Measurements from ENCODE around the gene NCAN. TPM values are rescaled to one million over a fixed set of nuclear protein-coding genes. Genes with fewer than 3 reads are reported as not detected.

The NCAN gene
- total RNA-seq, 1 experiment from 2014 or later: 0.15 TPM

GRCh38 chr19:19192078-19192882 lies 19.5 kb upstream of the NCAN start, which contains the start of the genes BORCS8 and RFXANK:
TSS of gene BORCS8 (minus strand) at chr19:19192152. CDS start at chr19:19192117, 35 bp downstream.
TSS of gene RFXANK (plus strand) at chr19:19192258. CDS start at chr19:19193947, 1,689 bp downstream.
- no TSS peak for BruUV-seq (replicated peaks)
- no peaks in the 10 kb centered on the region for H3K4me1 ChIP-seq (ENCODE audit: control insufficient read depth, insufficient read depth, low read length)
- peak within 1 kb of the TSS; percentile 74 to 96 for H3K4me3 ChIP-seq (ENCODE audit: low read depth in 2 of 2, low read length in 2 of 2)
- H3K27ac ChIP-seq (ENCODE audit: low read length): peak within 1 kb of the TSS; percentile 94
- H3K36me3 ChIP-seq (ENCODE audit: control insufficient read depth, insufficient read depth, low read length): no peaks in the 10 kb centered on the region; the same call in 1 of the 2 replicates
- TF ChIP-seq SIN3A (IDR thresholded peaks at IDR 0.05; ENCODE audit: borderline replicate concordance, insufficient read depth, low read depth, low read length) (no peak), POLR2AphosphoS5 (IDR thresholded peaks at IDR 0.05; ENCODE audit: low read depth, low read length) (peak; percentile 53; the same call in 1 of the 2 replicates), REST (IDR thresholded peaks at IDR 0.05; ENCODE audit: insufficient read depth in 1 of 2, low read depth in 2 of 2, low read length in 1 of 2) (no peak), TCF7L2 (IDR thresholded peaks at IDR 0.05; ENCODE audit: low read depth, low read length) (peak; percentile 63)
- intact Hi-C loops (cut with micrococcal nuclease; ENCODE audit: unreplicated experiment): no loop called here
- ChIA-PET CTCF (no interaction called here), POLR2A (interaction anchor here (0.6 to 0.7 kb wide), 2 partner anchors 11 to 19 kb away, joined by 7 read pairs; partner anchors contain the start of gene NCAN)
- H3K27me3 ChIP-seq (ENCODE audit: control insufficient read depth, insufficient read depth, low read length): no peaks in the 10 kb centered on the region
- DNase-seq (ENCODE audit: low read depth, low spot score): peak; percentile 92
- in situ Hi-C loops (cut with HindIII; ENCODE audit: low pct_unique_long_range_greater_than_20kb, low sequenced_read_pairs): no loop called here
- H3K9me3 ChIP-seq (ENCODE audit: control insufficient read depth, insufficient read depth, low read depth, low read length): no peaks in the 10 kb centered on the region
- ATAC-seq: peak; percentile 95

- POLR2A ChIA-PET: interaction anchor here (0.6 to 0.7 kb wide), 2 partner anchors 11 to 19 kb away, joined by 7 read pairs; partner anchors contain the start of gene NCAN
- Histone ChIP-seq H3K36me3 (ENCODE audit: control insufficient read depth, insufficient read depth, low read length) (no peaks in the 10 kb centered on the region; the same call in 1 of the 2 replicates), H3K9me3 (ENCODE audit: control insufficient read depth, insufficient read depth, low read depth, low read length) (no peaks in the 10 kb centered on the region), H3K27me3 (ENCODE audit: control insufficient read depth, insufficient read depth, low read length) (no peaks in the 10 kb centered on the region), H3K27ac (ENCODE audit: low read length) (peak overlapping the region; percentile 94), H3K4me1 (ENCODE audit: control insufficient read depth, insufficient read depth, low read length) (no peaks in the 10 kb centered on the region), H3K4me3 (ENCODE audit: low read depth in 2 of 2, low read length in 2 of 2) (peak overlapping the region; percentile 74 to 76)
- TF ChIP-seq, protein P1, sequence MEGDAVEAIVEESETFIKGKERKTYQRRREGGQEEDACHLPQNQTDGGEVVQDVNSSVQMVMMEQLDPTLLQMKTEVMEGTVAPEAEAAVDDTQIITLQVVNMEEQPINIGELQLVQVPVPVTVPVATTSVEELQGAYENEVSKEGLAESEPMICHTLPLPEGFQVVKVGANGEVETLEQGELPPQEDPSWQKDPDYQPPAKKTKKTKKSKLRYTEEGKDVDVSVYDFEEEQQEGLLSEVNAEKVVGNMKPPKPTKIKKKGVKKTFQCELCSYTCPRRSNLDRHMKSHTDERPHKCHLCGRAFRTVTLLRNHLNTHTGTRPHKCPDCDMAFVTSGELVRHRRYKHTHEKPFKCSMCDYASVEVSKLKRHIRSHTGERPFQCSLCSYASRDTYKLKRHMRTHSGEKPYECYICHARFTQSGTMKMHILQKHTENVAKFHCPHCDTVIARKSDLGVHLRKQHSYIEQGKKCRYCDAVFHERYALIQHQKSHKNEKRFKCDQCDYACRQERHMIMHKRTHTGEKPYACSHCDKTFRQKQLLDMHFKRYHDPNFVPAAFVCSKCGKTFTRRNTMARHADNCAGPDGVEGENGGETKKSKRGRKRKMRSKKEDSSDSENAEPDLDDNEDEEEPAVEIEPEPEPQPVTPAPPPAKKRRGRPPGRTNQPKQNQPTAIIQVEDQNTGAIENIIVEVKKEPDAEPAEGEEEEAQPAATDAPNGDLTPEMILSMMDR (IDR thresholded peaks at IDR 0.05): no peak
- TF ChIP-seq POLR2AphosphoS5 (IDR thresholded peaks at IDR 0.05; ENCODE audit: low read depth, low read length) (no peak), REST (IDR thresholded peaks at IDR 0.05; ENCODE audit: insufficient read depth in 1 of 2, low read depth in 2 of 2, low read length in 1 of 2) (no peak), SIN3A (IDR thresholded peaks at IDR 0.05; ENCODE audit: borderline replicate concordance, insufficient read depth, low read depth, low read length) (no peak), TCF7L2 (IDR thresholded peaks at IDR 0.05; ENCODE audit: low read depth, low read length) (no peak)
- TSS peak; percentile 91 for BruUV-seq (replicated peaks)
- CTCF ChIA-PET: no interaction called here
- DNase-seq (ENCODE audit: low read depth, low spot score) (no peak), ATAC-seq (peak; percentile 5; the same call in 1 of the 2 replicates)
- in situ Hi-C loops (cut with HindIII; ENCODE audit: low pct_unique_long_range_greater_than_20kb, low sequenced_read_pairs): no loop called here
- intact Hi-C loops (cut with micrococcal nuclease; ENCODE audit: unreplicated experiment): no loop called here
Measured at GRCh38 chr19:19192910-19193423, 18.8 kb upstream of the NCAN start.
